GM18907 (cell line): ENCODE measurements around the gene RB1.
A peak's percentile ranks its signal among the peaks of the same experiment; 100 is the strongest.
"Not testable (repeated sequence)": the region's sequence is repeated elsewhere in the genome, so short reads cannot be mapped to it uniquely, and the experiment has no call there.

ENCODE experiments used
- ATAC-seq: cut with Tn5 transposase; IDR thresholded peaks from one replicate; pipeline ENCODE4 v1.9.1; 2021; ENCODE audit warnings: mild to moderate bottlenecking, moderate library complexity; ENCODE audit not compliant: unreplicated experiment

The RB1 gene

DNA sequence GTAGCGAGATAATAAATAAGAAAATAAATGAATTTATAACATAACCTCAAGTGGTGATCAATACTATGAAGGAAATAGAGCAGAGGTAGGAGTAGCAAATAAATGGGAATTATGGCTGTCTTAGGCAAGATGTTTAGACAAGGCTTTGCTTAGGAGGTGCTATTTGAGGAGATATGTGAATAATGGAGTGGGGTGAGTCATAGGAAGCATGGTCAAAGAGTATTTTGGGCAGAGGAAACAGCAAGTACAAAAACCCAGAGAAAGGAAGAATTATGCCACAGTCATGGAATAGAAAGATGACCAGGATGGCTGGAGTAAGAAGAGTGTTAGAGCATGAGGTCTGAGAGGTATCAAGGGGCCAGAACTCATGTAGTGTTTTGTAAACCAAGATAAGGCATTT is 142.9 kb downstream of the RB1 start:
- ATAC-seq, result no peak

DNA sequence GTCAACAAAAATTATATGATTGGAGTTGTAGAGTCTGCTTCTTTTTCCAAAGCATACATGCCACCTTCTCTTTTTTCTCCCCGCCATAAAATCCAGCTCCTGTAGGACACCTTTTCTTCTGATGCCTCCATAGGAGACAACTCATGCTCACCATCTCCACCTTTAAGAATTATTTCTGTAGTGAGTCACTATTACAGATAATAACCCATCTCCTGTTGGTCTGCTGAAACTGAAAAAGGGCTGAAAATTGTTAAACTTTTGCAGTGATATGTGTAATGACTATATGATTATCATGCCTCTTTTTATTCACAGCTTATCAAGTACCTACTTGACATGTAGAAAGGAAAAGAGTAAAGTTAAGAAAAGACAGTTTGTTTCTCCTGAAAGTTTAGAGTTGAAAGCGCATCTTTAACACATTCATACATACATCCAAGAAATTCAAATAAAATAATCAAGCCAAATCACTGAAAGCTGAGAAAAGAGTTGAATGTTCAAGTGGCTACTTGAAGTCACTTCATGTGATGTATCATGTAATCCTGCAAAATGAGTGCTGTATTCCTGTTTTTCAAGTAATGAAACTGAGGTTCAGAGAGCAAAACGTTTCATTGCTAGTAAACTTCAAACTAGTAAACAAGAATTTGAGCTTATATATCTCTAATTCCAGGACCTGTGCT is 144.9 kb downstream of the RB1 start:
- ATAC-seq, result no peak

DNA sequence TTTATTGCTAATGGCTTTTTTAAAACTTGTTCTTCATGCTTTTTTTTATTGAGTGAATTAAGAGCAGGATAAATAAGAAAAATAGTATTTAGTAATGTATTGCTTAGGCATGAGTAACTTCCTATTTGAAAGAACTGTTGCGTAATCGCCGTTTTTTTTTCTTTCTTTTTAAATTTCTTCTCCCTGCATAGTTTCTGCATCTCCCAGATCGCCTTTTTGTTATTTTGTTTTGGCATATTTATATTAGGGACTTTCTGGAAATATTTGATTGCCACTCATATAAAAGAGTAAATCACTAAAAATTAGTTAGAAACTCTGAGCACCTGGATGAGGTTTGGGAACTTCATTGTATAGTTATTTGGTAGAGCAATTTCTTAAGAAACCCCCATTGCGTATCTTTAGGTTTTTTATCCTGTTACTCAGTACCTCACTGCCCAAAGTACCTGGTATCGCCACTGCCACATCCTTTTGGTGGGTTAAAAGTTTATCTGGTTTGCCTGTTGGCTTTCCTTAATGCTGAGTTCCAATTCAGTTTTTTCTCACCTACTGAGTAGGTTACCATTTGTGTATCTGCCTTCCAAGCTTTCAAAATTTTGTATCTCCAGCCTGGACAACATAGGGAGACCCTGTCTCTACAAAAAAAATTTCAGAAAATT is 145.5 kb downstream of the RB1 start:
- ATAC-seq, result no peak

DNA sequence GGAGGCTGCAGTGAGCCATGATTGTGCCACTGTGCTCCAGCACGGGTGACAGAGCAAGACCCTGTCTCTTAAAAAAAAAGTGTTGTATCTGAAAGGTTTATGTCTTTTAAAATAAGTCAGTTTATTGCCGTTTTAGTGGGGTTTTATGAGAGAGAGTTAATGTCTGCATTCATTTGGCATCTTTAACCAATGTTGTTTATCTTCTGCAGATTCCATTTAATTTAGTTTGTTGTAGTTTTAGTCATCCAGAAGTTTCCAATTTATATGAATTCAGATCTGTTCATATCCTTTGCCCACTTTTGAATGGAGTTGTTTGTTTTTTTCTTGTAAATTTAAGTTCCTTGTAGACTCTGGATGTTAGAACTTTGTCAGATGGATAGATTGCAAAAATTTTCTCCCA is 146.1 kb downstream of the RB1 start:
- ATAC-seq, result no peak

DNA sequence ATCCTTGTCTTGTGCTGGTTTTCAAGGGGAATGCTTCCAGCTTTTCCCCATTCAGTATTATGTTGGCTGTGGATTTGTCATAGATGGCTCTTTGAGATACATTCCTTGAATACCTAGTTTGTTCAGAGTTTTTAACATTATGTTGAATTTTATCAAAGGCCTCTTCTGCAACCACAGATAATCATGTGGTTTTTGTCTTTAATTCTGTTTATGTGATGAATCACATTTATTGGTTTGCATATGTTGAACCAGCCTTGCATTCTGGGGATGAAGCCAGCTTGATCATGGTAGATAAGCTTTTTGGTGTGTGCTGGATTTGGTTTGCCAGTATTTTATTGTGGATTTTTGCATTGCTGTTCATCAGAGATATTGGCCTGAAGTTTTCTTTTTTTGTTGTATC is 147.6 kb downstream of the RB1 start:
- not testable (repeated sequence) for ATAC-seq

DNA sequence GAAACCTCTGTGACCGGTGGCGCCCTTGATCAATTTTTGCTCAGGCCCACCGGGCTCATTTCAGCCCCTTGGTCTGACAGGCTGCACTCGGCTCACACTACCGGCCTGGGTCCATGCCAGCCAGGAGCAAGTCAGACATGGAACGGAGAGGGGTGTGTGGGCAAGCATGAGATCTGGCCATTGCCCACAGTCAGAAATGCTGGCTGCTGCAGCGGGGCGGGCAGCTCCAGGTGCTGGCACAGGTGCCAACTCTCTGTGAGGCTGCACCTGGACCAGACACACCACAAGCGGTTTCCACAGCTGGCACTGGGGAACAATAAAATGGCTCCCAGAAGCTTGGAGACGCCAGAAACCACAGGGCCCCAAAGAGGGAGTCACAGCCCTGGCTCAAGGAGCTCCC is 153.0 kb downstream of the RB1 start:
- ATAC-seq, result no peak

DNA sequence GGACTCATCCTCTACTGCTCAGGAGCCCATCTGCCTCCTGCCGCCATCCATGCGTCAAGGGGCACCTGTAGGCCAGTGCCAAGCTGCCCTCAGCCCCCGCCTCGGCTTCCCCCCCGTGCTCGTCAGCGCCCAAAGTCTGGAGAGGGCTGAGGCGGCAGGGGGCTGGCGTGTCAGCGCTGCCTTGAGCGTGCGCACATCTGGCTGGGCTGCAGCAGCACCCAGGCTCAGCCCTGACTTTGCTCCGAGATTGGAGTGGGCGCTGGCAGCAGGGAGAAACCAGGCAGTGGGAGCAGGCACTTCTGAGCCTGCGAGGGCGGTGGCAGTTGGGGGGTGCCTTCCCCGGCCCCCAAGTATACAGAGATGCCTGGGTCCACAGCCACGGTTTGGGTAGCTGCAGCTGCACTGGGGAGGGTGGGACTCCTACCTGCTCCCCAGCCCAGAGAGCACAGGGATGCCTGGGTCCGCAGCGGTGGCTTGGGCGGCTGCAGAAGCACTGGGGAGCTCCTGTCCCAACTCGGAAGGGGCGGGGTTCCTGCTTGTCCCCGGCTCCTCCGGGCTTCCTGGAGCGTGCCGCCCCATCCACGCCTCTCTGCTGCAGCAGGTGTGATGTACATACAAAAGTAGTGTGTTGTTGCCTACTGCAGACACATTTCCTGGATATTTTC is 154.2 kb downstream of the RB1 start:
- ATAC-seq, result no peak

DNA sequence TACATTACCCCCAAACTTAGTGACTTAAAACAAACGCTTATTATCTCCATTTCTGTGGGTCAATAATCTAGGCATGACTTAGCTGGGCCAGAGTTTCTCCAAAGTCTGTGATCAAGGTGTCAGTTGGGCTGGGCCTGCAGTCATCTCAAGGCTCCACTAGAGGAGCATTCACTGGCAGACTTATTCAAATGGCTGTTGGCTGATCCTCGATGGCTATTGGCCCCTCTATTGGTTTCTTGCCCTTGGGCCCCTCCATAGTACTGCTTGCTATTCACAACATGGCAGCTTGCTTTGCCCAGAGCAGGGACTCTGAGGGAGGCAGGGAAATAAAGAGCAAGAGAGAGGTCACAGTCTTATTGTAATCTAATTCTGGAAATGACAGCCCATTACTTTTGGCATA is 171.7 kb downstream of the RB1 start:
- no peak for ATAC-seq

DNA sequence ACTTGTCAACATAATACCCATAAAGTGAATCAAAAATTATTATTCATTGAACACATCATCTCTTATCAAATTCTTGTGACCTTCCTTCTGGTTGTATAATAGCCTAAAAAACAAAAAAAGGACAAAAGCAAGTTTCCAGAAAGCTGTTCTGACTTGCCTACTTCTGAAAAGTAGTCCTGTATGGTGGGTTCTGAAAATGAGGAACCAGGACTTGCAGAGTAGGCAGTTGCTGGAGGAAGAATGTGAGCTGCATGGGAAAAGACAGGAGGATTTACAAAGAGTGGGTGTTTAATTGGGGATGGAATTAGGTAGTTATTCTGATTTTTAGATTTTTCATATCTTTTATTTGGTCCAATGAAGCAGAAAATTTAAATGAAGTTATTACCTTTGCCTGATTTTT is 172.7 kb downstream of the RB1 start:
- ATAC-seq, result no peak

DNA sequence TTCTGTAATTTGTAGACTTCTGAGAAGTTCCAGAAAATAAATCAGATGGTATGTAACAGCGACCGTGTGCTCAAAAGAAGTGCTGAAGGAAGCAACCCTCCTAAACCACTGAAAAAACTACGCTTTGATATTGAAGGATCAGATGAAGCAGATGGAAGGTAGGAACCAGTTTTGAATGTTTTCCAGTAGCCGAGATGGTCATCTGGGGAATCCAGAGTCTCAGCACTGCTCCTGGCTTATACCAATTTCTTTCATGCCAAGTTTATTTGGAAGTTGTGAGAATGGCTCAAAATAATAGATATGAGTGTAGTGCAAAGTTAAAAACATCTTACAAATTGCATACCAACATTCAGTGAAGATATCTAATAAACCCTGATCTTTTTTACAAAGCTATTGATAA is 173.1 kb downstream of the RB1 start:
- no peak for ATAC-seq

DNA sequence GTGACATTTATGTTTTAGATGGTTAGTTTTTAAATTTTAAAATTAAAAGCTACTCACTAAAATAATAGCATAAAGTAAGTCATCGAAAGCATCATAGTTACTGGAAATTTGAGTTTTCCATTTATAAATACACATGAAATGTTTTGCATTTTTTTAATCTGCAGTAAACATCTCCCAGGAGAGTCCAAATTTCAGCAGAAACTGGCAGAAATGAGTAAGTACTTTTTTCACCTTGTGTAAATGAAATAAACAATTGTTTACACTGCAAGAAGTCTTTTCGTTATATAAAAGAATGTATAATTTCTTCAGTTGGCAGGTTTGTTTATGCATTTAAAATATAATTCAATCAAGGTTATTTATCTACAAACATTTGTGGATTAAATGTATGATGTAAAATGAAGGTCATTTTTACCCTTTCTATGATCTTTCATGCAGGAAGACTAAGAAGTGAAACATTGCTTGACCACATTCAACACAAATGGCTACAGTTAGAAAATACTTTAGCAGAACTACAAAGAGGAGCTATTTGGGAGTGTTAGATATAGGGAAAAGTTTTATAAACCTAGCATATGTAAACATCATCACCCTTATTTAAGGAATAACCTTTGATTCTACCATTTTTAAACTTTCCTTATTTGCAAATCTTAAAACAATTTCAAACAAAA is 173.8 kb downstream of the RB1 start:
- peak; percentile 56 for ATAC-seq

DNA sequence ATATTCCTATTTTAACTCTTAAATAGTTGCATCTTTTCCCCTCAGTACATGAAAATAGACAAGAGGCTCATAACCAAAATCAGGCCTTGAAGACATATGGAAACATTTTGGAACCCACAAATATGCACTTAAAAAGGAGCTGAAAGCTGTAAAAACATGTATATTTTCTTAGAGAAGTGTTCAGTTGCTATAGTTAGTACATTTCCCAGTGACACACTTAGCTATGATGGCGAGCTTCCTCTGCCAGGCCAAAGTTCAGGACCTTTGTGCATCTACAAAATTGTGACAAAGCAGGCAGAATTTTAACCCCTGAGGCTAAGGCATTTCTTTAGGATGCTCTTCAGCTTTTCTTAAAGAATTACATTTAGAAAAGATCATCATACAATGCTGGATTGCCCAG is 174.8 kb downstream of the RB1 start:
- ATAC-seq, result no peak

DNA sequence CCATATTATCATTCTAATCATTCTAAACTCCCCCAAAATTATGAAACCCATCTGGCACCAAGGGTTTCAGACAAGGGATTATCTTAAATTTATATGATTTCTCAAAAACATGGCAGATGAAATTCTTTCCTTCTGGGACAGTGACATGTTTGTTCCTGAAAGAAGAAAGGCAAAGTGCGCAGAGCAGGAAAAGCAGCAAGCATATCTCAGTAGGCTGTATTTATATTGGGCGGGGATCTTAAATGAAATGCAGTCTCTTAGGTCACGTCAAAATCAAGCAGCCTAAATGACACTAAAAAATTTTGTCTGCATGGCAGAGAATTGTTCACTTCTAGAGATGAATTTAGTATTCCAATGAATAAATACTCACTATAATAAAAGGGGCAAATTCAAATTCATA is 180.0 kb downstream of the RB1 start:
- no peak for ATAC-seq

DNA sequence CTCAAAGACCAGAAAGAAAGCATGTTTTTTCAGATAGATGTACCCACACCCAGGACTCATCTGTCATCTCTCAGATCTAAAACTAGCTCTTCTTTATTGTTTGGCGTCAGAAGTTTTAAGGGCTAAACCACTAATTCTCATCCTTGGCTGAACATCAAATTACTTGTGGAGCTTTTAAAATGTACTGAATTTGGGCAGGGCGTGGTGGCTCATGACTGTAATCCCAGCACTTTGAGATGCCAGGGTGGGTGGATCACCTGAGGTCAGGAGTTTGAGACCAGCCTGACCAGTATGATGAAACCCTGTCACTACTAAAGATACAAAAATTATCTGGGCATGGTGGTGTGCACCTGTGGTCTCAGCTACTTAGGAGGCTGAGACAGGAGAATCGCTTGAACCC is 181.9 kb downstream of the RB1 start:
- no peak for ATAC-seq

DNA sequence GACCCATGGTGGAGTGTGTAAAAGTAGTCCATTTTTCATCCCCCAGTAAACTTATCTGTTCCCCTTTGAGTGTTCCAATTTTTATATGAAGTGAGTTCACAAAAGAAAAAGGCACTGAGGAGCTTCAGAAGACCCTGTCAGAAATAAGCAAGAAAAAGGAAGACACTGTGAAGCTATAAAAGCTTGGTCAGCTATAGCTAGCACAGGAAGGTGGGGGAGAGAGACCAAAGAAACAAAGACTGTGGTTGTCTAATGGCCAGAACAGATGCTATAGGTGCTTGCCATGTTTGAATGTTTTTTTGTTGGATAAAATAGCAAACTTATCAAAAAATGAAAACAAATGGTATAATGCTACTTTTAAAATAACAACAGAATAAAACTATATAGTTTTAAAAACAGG is 182.8 kb downstream of the RB1 start:
- no peak for ATAC-seq

DNA sequence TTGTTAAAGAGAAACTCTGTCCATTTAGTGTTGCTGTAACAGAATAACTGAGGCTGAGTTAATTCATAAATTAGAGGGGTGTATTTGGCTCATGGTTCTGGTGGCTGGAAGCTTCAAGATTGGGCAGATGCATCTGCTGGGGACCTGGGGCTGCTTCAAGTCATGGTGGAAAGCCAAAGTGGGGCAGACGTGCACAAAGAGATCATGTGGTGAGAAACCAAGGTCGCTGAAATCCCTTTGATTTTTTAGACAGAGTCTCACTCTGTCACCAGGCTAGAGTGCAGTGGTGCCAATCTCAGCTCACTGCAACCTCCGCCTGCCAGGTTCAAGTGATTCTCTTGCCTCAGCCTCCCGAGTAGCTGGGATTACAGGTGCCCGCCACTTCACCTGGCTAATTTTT is 183.3 kb downstream of the RB1 start:
- no peak for ATAC-seq

DNA sequence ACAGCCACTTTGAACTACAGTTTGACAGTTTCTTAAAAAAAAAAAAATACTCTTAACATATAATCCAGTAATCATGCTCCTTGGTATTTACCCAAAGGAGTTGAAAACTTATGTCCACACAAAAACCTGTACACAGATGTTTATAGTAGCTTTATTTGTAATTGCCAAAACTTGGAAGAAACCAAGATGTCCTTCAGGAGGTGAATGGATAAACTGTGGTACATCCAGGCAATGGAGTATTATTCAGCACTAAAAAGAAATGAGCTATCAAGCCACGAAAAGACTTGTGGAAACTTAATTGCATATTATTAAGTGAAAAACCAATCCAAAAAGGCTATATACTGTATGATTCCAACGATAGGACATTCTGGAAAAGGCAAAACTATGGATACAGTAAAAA is 184.4 kb downstream of the RB1 start:
- no peak for ATAC-seq

DNA sequence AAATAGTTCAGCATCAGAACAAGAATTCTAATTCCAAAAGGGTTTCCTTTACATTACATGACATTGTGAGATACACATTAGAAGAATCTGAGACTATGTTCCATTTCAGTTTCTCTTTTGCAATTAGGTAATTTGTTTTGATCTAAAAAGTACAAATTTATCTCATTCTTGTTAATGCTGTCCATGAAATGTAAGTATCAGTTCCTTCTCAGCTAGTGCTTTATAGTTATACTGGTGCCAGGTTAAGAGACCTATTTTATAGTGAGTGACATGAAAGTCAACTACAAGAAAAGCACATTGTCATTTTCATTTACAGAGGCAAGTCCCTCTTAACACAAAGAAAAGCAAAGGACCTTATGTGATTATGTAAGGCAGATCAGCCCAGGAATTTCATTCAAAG is 185.4 kb downstream of the RB1 start:
- ATAC-seq, result no peak

DNA sequence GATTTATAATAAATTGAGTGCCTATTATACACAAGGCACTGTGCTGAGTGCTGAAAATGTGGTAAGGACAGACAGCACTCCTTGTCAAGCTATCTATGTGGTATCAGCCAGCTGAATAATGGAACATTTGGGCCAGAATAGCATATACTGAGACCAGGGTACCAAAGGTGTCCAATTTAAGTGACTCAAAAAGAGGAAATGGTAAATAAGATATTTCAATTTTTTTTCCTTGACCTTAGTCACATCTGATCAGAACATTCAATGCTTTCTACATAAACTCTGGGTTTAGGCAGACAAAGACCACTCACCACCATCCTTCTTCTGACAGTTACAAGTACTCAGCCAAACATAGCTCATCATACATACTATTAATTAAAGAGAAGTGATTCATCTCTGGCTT is 186.1 kb downstream of the RB1 start:
- ATAC-seq, result no peak

DNA sequence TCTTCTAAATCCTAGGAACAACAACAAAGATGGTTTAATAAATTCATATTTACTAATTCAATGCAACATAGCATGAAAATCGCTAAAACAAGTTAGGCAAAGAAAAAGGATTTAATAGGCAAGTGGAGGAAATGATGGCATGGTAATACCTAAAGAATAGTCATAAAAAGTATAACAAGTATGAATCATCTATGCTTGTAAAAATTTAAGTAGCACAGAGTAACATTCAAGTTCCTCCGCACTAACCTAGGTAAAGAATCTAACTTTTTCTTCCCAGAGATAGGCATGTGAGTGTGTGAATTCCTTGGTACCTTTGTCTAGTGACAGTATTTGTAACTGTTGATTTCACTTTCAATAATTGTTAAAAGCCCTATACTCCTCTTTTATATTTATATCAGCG is 186.7 kb downstream of the RB1 start:
- ATAC-seq, result no peak

DNA sequence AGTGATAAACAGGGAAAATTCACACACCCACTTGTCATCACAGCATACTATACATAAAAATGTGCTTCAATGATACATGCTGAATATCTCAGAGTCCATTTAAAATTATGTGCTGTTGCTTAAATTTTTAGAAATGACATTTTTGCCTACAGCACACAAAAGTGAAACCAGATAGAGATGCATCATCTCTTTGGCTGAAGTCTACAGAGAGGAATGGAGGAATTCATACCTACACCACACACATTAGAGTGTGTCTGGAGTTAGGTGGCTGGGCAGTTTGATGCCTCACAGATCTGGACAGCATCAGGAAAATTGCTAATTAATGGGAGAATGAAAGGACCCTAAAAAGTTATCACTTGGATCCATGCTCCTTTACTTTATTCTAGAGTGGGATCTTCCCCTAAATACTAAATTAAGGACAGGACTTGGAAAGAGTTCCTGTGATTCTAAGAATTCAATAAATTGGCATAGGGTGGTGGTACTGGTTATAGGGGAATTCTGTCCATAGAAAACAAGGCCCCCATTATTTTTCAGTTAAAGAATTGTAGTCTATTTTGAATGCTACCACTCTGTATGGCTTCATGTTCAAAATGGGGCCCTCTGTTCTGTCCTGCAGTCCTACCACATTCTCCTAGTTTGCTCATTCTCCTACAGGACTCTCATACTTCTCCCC is 188.0 kb downstream of the RB1 start:
- ATAC-seq, result no peak

DNA sequence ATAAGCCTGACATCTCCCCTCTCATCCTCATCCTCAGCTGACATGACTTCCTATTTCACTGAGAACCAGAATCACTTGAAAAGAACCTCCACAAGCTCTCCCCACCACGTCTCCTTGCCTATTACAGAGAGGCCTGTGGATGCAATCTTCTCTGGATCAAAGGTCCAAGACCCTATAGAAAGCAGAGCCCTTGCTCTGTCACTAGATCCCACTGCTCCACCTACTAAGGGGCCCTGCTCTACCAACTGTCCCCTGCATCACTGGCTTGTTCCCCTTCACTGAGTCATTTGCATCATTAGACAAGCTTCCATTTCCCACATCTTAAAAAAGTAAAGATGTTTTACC is 188.5 kb downstream of the RB1 start:
- ATAC-seq, result peak; percentile 68
